ENCODE results near the gene PDHA1. TPM values are rescaled to one million over a fixed set of nuclear protein-coding genes. Genes with fewer than 3 reads are reported as not detected.

PDHA1 gene
- total RNA-seq, 1 experiment from 2014 or later: 214 TPM

GRCh38 chrX:19388741-19389140, 45.0 kb downstream of the PDHA1 start:
- no peak overlapping the region for H4K8ac ChIP-seq (replicated peaks; ENCODE audit: insufficient read length, low read depth, low read length)
- H3K56ac ChIP-seq (ENCODE audit: insufficient read length, low read depth, low read length): no peak overlapping the region
- no peaks in the 10 kb centered on the region; a peak in 1 of 4 replicates for H3K4me1 Mint-ChIP-seq
- H3K27ac Mint-ChIP-seq: no peak overlapping the region
- WGBS (ENCODE audit: extremely low coverage, insufficient read length, low lambda C conversion rate): no CpG with 5 or more reads among the region's 8 CpGs
- H2BK120ac ChIP-seq (ENCODE audit: low read depth, low read length, poor library complexity, severe bottlenecking): no peak overlapping the region
- no peak overlapping the region for H4K5ac ChIP-seq (ENCODE audit: insufficient read length, low read depth, low read length)
- no peaks in the 10 kb centered on the region for H3K4me1 ChIP-seq (ENCODE audit: insufficient read depth, low read length)
- H3K9ac ChIP-seq (ENCODE audit: extremely low read depth, insufficient read length, low read length): no peak overlapping the region
- no peak overlapping the region for H3T11ph ChIP-seq (ENCODE audit: low read length)
- no peak overlapping the region for H4K91ac ChIP-seq (ENCODE audit: insufficient read length, low read depth, low read length)
- H3K79me1 ChIP-seq (ENCODE audit: insufficient read depth, low read depth, low read length, poor library complexity, severe bottlenecking): no peaks in the 10 kb centered on the region
- H3K18ac ChIP-seq (ENCODE audit: insufficient read length, low read depth, low read length): no peak overlapping the region
- H3K27ac ChIP-seq (ENCODE audit: insufficient read length, low read depth, low read length): no peak overlapping the region
- no peak overlapping the region for H3K4me3 Mint-ChIP-seq
- H3K27me3 ChIP-seq (ENCODE audit: insufficient read depth, low read length): no peaks in the 10 kb centered on the region
- no peak overlapping the region for H3K4ac ChIP-seq (ENCODE audit: low read depth, low read length)
- TF ChIP-seq, protein P1, sequence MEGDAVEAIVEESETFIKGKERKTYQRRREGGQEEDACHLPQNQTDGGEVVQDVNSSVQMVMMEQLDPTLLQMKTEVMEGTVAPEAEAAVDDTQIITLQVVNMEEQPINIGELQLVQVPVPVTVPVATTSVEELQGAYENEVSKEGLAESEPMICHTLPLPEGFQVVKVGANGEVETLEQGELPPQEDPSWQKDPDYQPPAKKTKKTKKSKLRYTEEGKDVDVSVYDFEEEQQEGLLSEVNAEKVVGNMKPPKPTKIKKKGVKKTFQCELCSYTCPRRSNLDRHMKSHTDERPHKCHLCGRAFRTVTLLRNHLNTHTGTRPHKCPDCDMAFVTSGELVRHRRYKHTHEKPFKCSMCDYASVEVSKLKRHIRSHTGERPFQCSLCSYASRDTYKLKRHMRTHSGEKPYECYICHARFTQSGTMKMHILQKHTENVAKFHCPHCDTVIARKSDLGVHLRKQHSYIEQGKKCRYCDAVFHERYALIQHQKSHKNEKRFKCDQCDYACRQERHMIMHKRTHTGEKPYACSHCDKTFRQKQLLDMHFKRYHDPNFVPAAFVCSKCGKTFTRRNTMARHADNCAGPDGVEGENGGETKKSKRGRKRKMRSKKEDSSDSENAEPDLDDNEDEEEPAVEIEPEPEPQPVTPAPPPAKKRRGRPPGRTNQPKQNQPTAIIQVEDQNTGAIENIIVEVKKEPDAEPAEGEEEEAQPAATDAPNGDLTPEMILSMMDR (conservative IDR thresholded peaks at IDR 0.05): no peak
- no peaks in the 10 kb centered on the region for H3K27me3 Mint-ChIP-seq (ENCODE audit: low read depth)
- no peak overlapping the region for H2AFZ ChIP-seq (ENCODE audit: low read length)
- peaks cover 0 to 2% (median 0%) of the 10 kb centered on the region in 3 experiments; a peak in 5 of 7 replicates for H3K36me3 Mint-ChIP-seq (ENCODE audit: insufficient read depth in 1 of 3, low read depth in 3 of 3)
- H2BK12ac ChIP-seq (ENCODE audit: insufficient read length, low read depth, low read length): no peak overlapping the region
- peaks cover 69 to 80% of the 10 kb centered on the region in 2 experiments for H3K9me3 Mint-ChIP-seq
- H2BK5ac ChIP-seq (ENCODE audit: insufficient read length, low read length): no peak overlapping the region
- H3K14ac ChIP-seq (ENCODE audit: insufficient read depth, low read length): no peak overlapping the region
- H3K9me3 ChIP-seq (ENCODE audit: control insufficient read depth, low read depth, low read length): peaks cover 38% of the 10 kb centered on the region
- no peak overlapping the region for H3K23ac ChIP-seq (ENCODE audit: insufficient read length, low read depth, low read length)
- no peaks in the 10 kb centered on the region for H3K79me2 ChIP-seq (ENCODE audit: insufficient read depth, low read length)
- H2BK20ac ChIP-seq (ENCODE audit: low read depth, low read length, poor library complexity, severe bottlenecking): no peak overlapping the region
- DNase-seq: no peak
- H2BK15ac ChIP-seq (ENCODE audit: low read depth, low read length): no peak overlapping the region
- H4K20me1 ChIP-seq (ENCODE audit: control insufficient read depth, insufficient read depth, insufficient read length): no peaks in the 10 kb centered on the region
- H3K4me2 ChIP-seq (ENCODE audit: insufficient read depth, insufficient read length, low read length): no peak overlapping the region
- H3K23me2 ChIP-seq (ENCODE audit: insufficient read length, low read depth, low read length, poor library complexity, severe bottlenecking): no peaks in the 10 kb centered on the region
- no peak overlapping the region for H2AK5ac ChIP-seq (ENCODE audit: insufficient read length, low read length)

Data from H9 (cell line).